PC-3 (cell line): ENCODE measurements around the gene TEX264.

ENCODE experiments used
- CTCF ChIP-seq: fragments of 300-600 bp; sonication (generic); conservative IDR thresholded peaks from 2 replicates; pipeline ENCODE4 v1.5.1; 2017; ENCODE audit warnings: antibody characterized with exemption, low read depth, mild to moderate bottlenecking, low read length
- EZH2phosphoT487 ChIP-seq: fragments of 300-600 bp; sonication (generic); IDR thresholded peaks from 2 replicates; pipeline ENCODE4 v1.6.1; 2018; ENCODE audit warnings: mild to moderate bottlenecking, antibody characterized with exemption, low read length, borderline replicate concordance

DNA sequence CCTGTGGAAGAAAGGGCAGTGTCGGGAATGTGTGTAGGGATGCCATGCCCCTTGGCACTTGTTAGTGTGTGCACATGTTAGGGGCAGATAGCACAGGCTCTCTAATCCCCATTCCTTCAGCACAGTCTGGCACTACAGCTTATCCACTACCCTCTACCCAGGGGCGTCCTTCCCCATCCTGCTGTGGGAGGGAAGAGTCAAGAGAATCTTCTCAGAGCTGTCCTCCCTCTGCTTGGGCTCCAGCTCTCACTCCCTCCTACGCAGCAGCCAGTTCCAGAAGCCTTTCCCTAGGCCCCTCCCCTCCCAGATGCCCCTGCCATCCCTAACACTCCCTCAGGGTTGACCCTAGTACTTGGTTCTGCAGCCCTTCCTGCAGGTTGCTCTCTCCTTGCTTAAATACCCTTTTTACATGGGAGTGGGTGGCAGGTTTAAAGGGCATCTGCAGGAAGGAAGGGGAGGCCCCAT lies 35.0 kb downstream of the TEX264 start:
- TF ChIP-seq CTCF (no peak), EZH2phosphoT487 (no peak)
